ENCODE data around the gene SCPEP1. TPM values are rescaled to one million over a fixed set of nuclear protein-coding genes. Genes with fewer than 3 reads are reported as not detected.

The SCPEP1 gene
- total and polyA plus RNA-seq, 10 of the 15 experiments (the other 5 are each of a cell fraction or from before 2014, with no cell fraction given) = 31.2 to 80.2 (median 40.7) TPM

DNA sequence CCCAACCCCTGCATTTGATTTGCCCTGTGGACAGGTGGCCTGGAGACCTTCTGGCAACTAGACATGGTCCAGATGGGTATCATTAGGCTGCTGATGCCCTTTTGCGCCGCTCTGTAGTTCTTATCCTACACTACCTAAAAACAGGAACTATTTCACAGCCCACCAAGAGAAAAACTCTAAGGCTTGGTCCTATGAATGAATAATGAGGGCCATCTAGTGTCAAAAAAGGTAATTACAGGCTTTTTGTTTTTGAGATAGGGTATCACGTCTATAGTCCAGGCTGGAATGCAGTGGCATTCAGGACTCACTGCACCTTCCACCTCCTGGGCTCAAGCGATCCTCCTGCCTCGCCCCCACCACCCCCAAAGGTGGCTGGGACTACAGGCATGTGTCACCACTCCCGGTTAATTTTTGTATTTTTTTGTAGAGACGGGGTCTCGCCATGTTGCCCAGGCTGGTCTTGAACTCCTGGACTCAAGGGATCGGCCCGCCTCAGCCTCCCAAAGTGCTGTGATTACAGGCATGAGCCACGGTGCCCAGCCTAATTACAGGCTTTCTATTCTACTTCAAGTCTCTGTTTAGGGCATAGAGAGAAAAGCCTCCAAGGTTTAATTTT, 38.0 kb upstream of the SCPEP1 start:
- POLR2A ChIA-PET = no interaction called here

More for the DNA sequence above, 38.0 kb upstream of the SCPEP1 start:
- no peaks in the 10 kb centered on the region for H3K4me1 ChIP-seq (ENCODE audit: control insufficient read depth, insufficient read depth, low read length)
- 49% methylated on average over 11 of the region's 11 CpGs for WGBS (ENCODE audit: insufficient coverage, insufficient replicate concordance, low lambda C conversion rate, missing lambda C conversion rate)
- TF ChIP-seq SMARCA5 (IDR thresholded peaks at IDR 0.05) = 0 out of 2 replicates have a peak, but pooled peaks have one; percentile 21
- no peak for TF ChIP-seq HDAC6 (IDR thresholded peaks at IDR 0.05; ENCODE audit: unreplicated experiment)
- TF ChIP-seq SMC3 (IDR thresholded peaks at IDR 0.05; ENCODE audit: borderline replicate concordance, low read length) = peak; percentile 76
- no peak for TF ChIP-seq TCF7 (IDR thresholded peaks at IDR 0.05; ENCODE audit: borderline replicate concordance)
- TF ChIP-seq RAD21 (IDR thresholded peaks at IDR 0.05; ENCODE audit: insufficient read depth, low read depth, low read length) = peak; percentile 92
- TF ChIP-seq, protein P1, sequence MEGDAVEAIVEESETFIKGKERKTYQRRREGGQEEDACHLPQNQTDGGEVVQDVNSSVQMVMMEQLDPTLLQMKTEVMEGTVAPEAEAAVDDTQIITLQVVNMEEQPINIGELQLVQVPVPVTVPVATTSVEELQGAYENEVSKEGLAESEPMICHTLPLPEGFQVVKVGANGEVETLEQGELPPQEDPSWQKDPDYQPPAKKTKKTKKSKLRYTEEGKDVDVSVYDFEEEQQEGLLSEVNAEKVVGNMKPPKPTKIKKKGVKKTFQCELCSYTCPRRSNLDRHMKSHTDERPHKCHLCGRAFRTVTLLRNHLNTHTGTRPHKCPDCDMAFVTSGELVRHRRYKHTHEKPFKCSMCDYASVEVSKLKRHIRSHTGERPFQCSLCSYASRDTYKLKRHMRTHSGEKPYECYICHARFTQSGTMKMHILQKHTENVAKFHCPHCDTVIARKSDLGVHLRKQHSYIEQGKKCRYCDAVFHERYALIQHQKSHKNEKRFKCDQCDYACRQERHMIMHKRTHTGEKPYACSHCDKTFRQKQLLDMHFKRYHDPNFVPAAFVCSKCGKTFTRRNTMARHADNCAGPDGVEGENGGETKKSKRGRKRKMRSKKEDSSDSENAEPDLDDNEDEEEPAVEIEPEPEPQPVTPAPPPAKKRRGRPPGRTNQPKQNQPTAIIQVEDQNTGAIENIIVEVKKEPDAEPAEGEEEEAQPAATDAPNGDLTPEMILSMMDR (IDR thresholded peaks at IDR 0.05 in 2 of 3, conservative IDR thresholded peaks at IDR 0.05 in 1 of 3; ENCODE audit: control insufficient read depth in 2 of 3, extremely low read depth in 1 of 3, insufficient read depth in 1 of 3, low read depth in 3 of 3, low read length in 3 of 3) = peak; percentile 69 to 75 (median 74)
- ChIA-PET SMC1A (ENCODE audit: uncharacterized antibody, unreplicated experiment) (interaction anchor here (0.7 to 2.9 kb wide), 10 partner anchors 12 to 160 kb away, joined by 3 to 26 read pairs (median 4); no protein-coding TSS in a partner anchor), CTCF (interaction anchor here (0.6 to 7.6 kb wide), 22 partner anchors 9 to 224 kb away, joined by 3 to 184 read pairs (median 4); no protein-coding TSS in a partner anchor), RAD21 (ENCODE audit: unreplicated experiment) (interaction anchor here (0.6 to 1.3 kb wide), 5 partner anchors 35 to 189 kb away, joined by 3 to 22 read pairs (median 3); no protein-coding TSS in a partner anchor)
- intact Hi-C loops (cut with micrococcal nuclease; ENCODE audit: unreplicated experiment) (loop anchor here (1.0 to 10.0 kb wide), 2 partner anchors 121 to 225 kb away; no protein-coding TSS in a partner anchor), in situ Hi-C loops (cut with MboI) (loop anchor here (5.0 kb wide), 1 partner anchor 123 kb away; no protein-coding TSS in a partner anchor)
- H3K36me3 ChIP-seq (ENCODE audit: control insufficient read depth in 2 of 2, insufficient read depth in 2 of 2, low read length in 1 of 2) = peaks cover 0 to 25% of the 10 kb centered on the region in 2 experiments; a peak in 3 of 4 replicates
- H3K9me3 ChIP-seq (replicated peaks; ENCODE audit: control insufficient read depth, insufficient read depth, low read length) = no peaks in the 10 kb centered on the region
- no peak overlapping the region for H2AFZ ChIP-seq (ENCODE audit: control insufficient read depth, low read depth, low read length)
- ATAC-seq (peak; percentile 95), DNase-seq (ENCODE audit: low read depth, low spot score) (no peak), FAIRE-seq (peak; percentile 31)
- H3K27ac ChIP-seq (ENCODE audit: control insufficient read depth, insufficient read depth) = no peak overlapping the region
- H4K20me1 ChIP-seq (ENCODE audit: control insufficient read depth, insufficient read depth) = no peaks in the 10 kb centered on the region
- no peak overlapping the region for H3K4me3 ChIP-seq
- no peak overlapping the region for H3K4me2 ChIP-seq (ENCODE audit: control insufficient read depth, insufficient read depth)
- H3K9ac ChIP-seq (ENCODE audit: control insufficient read depth, insufficient read depth, low read length) = no peak overlapping the region
- no peaks in the 10 kb centered on the region for H3K79me2 ChIP-seq (ENCODE audit: control insufficient read depth, insufficient read depth, low read length)
- no TSS peak for BruUV-seq (replicated peaks)
- H3K27me3 ChIP-seq (replicated peaks in 1 of 2; ENCODE audit: control insufficient read depth in 2 of 2, insufficient read depth in 2 of 2, low read length in 1 of 2) = no peaks in the 10 kb centered on the region
